Body of pancreas (tissue), 4 donors: ENCODE data around the gene ST6GALNAC4.

Source experiments
- CTCF ChIP-seq, 7 experiments: fragments of 450-650 bp in 4 of 7; fragments of 200-600 bp in 3 of 7; sonication (generic) in 3 of 7; IDR thresholded peaks; one replicate each; pipeline ENCODE4 v1.5.1; 2016 to 2019; ENCODE audit warnings: antibody characterized with exemption in 7 of 7
- POLR2A ChIP-seq, 3 donors: fragments of 450-650 bp; IDR thresholded peaks; one replicate each; pipeline ENCODE4 v1.6.1; 2016; ENCODE audit warnings: antibody characterized with exemption in 3 of 3, mild to moderate bottlenecking in 2 of 3

- TF ChIP-seq CTCF (IDR thresholded peaks at IDR 0.05), result peak; percentile 64 to 93 (median 82)
- TF ChIP-seq POLR2A (IDR thresholded peaks at IDR 0.05), result no peak
Observed at GRCh38 chr9:127943731-127944144, 26.9 kb upstream of the ST6GALNAC4 start.
